Smooth muscle cell (in vitro differentiated cells): ENCODE data around the gene ASPHD2. TPM values are rescaled to one million over a fixed set of nuclear protein-coding genes. Genes with fewer than 3 reads are reported as not detected.

Experiments
- DNase-seq: peaks from one replicate; lab custom pipeline; 2025; ENCODE audit not compliant: unreplicated experiment; lab: John Stamatoyannopoulos, UW
- H2AFZ ChIP-seq: fragments of 200-600 bp; sonication (generic); 2 replicates; pipeline ENCODE4 v1.6.0; 2016; ENCODE audit warnings: antibody characterized with exemption, low read depth, mild to moderate bottlenecking
- H3F3A ChIP-seq: fragments of 200-600 bp; sonication (generic); 2 replicates; pipeline ENCODE4 v1.6.0; 2017; ENCODE audit warnings: antibody characterized with exemption, low read depth
- H3K27ac ChIP-seq: fragments of 200-600 bp; sonication (generic); 2 replicates; pipeline ENCODE4 v1.5.1; 2016; ENCODE audit warnings: low read depth, mild to moderate bottlenecking
- H3K27me3 ChIP-seq: fragments of 200-600 bp; sonication (generic); 2 replicates; pipeline ENCODE4 v1.6.1; 2016; ENCODE audit warnings: low read depth, mild to moderate bottlenecking
- H3K36me3 ChIP-seq: fragments of 200-600 bp; sonication (generic); 2 replicates; pipeline ENCODE4 v1.5.1; 2016; ENCODE audit warnings: low read depth
- H3K4me1 ChIP-seq: fragments of 200-600 bp; sonication (generic); 2 replicates; pipeline ENCODE4 v1.5.1; 2016; ENCODE audit warnings: low read depth
- H3K4me2 ChIP-seq: fragments of 200-600 bp; sonication (generic); 2 replicates; pipeline ENCODE4 v1.6.0; 2016; ENCODE audit warnings: mild to moderate bottlenecking
- H3K4me3 ChIP-seq: fragments of 200-600 bp; sonication (generic); 2 replicates; pipeline ENCODE4 v1.5.1; 2016; ENCODE audit warnings: mild to moderate bottlenecking
- H3K79me2 ChIP-seq: fragments of 200-600 bp; sonication (generic); 2 replicates; pipeline ENCODE4 v1.6.0; 2016; ENCODE audit warnings: low read depth, mild to moderate bottlenecking
- H3K9ac ChIP-seq: fragments of 200-600 bp; sonication (generic); 2 replicates; pipeline ENCODE4 v1.6.0; 2016; ENCODE audit warnings: low read depth
- H3K9me3 ChIP-seq: fragments of 200-600 bp; sonication (generic); replicated peaks from 2 replicates; pipeline ENCODE4 v1.5.1; 2016; ENCODE audit warnings: low read depth
- H4K20me1 ChIP-seq: fragments of 200-600 bp; sonication (generic); 2 replicates; pipeline ENCODE4 v1.6.0; 2016; ENCODE audit warnings: low read depth
- WGBS: methylation state at CpG from one replicate; pipeline ENCODE4 v1.1.7; 2016; ENCODE audit warnings: low lambda C conversion rate; 5-methylcytosine and 5-hydroxymethylcytosine counted together
- polyA plus RNA-seq: library from polyadenylated mRNA; unstranded; fragments of >200 nt; fragmentation: Nextera tagmentation; extraction: Ambion mirVana; gene quantifications from 2 replicates; pipeline ENCODE4 v1.2.1, GENCODE V29; 2016
- total RNA-seq: library from RNA; depleted of rRNA; stranded (reverse); fragments of >200 nt; gene quantifications from 2 replicates; pipeline ENCODE4 v1.2.3, GENCODE V29; 2014
- TF ChIP-seq, protein P1 (sequence below): fragments of 200-600 bp; sonication (generic); IDR thresholded peaks from 2 replicates; pipeline ENCODE4 v1.5.1; 2017; ENCODE audit warnings: borderline replicate concordance, mild to moderate bottlenecking, antibody characterized with exemption; ENCODE audit not compliant: insufficient read depth, poor library complexity, severe bottlenecking

Gene ASPHD2
- total and polyA plus RNA-seq, 2 experiments from 2014 or later = 3.7 to 4.5 TPM

DNA sequence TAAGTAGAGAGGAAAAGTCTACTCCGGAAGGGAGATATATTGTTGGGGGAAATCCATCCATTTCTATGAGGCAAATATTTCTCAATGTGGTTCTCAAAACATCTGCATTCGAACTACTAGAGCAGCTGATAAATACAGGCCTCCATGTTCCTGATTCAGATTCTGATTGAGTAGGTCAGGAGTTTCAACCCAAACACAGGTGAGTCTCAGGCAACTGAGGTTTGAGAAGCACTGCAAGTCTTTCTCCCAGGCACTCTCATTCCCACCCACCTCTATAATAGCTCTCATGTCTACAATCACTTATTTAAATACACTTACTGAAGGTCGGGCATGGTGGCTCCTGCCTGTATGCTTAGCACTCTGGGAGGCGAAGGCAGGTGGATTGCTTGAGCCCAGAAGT is 14.7 kb upstream of the ASPHD2 start:
- DNase-seq = no peak
- Histone ChIP-seq H3K9me3 (no peaks in the 10 kb centered on the region), H3F3A (no peaks in the 10 kb centered on the region), H3K27ac (no peak overlapping the region), H3K4me1 (no peaks in the 10 kb centered on the region), H3K4me2 (no peak overlapping the region), H3K9ac (no peak overlapping the region), H2AFZ (no peak overlapping the region), H3K79me2 (no peaks in the 10 kb centered on the region), H3K4me3 (no peak overlapping the region), H3K36me3 (no peaks in the 10 kb centered on the region), H4K20me1 (no peaks in the 10 kb centered on the region), H3K27me3 (peaks cover 24% of the 10 kb centered on the region)
- 98% methylated on average over 4 of the region's 4 CpGs for WGBS
- TF ChIP-seq, protein P1, sequence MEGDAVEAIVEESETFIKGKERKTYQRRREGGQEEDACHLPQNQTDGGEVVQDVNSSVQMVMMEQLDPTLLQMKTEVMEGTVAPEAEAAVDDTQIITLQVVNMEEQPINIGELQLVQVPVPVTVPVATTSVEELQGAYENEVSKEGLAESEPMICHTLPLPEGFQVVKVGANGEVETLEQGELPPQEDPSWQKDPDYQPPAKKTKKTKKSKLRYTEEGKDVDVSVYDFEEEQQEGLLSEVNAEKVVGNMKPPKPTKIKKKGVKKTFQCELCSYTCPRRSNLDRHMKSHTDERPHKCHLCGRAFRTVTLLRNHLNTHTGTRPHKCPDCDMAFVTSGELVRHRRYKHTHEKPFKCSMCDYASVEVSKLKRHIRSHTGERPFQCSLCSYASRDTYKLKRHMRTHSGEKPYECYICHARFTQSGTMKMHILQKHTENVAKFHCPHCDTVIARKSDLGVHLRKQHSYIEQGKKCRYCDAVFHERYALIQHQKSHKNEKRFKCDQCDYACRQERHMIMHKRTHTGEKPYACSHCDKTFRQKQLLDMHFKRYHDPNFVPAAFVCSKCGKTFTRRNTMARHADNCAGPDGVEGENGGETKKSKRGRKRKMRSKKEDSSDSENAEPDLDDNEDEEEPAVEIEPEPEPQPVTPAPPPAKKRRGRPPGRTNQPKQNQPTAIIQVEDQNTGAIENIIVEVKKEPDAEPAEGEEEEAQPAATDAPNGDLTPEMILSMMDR = no peak

DNA sequence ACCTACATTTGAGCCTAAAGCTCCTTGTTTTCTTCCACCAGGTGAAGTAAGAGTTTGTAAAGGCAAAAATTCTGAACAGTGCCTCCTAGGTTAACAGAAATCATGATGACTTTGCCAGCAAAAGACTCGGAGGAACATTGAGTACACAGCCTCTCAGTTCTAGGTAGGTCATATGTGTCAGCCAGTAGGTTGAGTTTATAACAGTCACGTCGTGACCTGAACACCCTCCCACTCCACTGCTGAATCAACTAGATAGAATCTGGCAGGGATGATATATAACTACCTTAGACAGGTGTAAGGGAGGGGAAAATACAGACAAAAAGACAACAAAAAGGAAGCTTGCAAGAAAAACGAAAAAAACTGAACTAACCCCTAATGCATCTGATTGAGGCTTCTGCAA is 12.8 kb upstream of the ASPHD2 start:
- Histone ChIP-seq H3K27ac (no peak overlapping the region), H3K9me3 (no peaks in the 10 kb centered on the region), H3F3A (no peaks in the 10 kb centered on the region), H3K79me2 (no peaks in the 10 kb centered on the region), H3K4me2 (no peak overlapping the region), H2AFZ (no peak overlapping the region), H3K4me1 (no peaks in the 10 kb centered on the region), H4K20me1 (no peaks in the 10 kb centered on the region), H3K36me3 (no peaks in the 10 kb centered on the region), H3K4me3 (no peak overlapping the region), H3K27me3 (peaks cover 13% of the 10 kb centered on the region), H3K9ac (no peak overlapping the region)
- DNase-seq = no peak
- TF ChIP-seq, protein P1 = no peak
- 67% methylated on average over 4 of the region's 4 CpGs for WGBS

DNA sequence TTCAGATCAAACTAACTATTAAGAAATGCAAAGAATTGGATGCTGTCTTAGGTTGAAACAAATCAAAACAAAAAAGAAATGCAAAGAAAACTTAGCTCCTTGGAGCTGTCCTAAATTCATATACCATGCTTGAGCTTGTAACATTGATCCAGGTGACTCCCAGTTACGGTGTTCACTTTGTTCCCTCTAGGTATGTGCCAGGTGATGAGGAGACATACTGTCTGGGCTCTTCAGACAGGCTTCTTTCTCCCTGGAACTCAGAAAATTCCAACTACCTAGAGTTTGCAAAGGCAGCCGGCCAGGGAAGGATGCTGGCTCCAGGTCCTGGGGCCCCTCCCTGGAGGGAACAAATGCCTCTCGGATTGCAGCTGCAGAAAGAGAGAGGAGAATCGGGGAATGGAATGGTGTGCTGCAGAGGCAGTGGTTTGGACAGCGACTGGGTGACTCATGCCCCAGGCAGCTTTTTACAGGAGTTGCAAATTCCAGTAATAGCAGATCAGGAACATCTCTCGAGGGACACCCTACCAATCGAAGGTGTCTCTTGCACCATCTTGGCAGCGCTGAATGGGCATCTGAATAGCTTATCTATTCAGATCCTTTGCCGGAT is 12.3 kb upstream of the ASPHD2 start:
- H3K4me1 ChIP-seq = no peaks in the 10 kb centered on the region
- H3K9me3 ChIP-seq = no peaks in the 10 kb centered on the region
- DNase-seq = no peak
- no peak overlapping the region for H3K9ac ChIP-seq
- no peak overlapping the region for H3K27ac ChIP-seq
- H3K79me2 ChIP-seq = no peaks in the 10 kb centered on the region
- H3K36me3 ChIP-seq = no peaks in the 10 kb centered on the region
- no peaks in the 10 kb centered on the region for H3F3A ChIP-seq
- no peaks in the 10 kb centered on the region for H4K20me1 ChIP-seq
- WGBS = 20% methylated on average over 9 of the region's 9 CpGs
- no peak overlapping the region for H2AFZ ChIP-seq
- H3K4me2 ChIP-seq = peak overlapping the region; percentile 54
- TF ChIP-seq, protein P1 = no peak
- no peak overlapping the region for H3K4me3 ChIP-seq
- peaks cover 8% of the 10 kb centered on the region for H3K27me3 ChIP-seq

DNA sequence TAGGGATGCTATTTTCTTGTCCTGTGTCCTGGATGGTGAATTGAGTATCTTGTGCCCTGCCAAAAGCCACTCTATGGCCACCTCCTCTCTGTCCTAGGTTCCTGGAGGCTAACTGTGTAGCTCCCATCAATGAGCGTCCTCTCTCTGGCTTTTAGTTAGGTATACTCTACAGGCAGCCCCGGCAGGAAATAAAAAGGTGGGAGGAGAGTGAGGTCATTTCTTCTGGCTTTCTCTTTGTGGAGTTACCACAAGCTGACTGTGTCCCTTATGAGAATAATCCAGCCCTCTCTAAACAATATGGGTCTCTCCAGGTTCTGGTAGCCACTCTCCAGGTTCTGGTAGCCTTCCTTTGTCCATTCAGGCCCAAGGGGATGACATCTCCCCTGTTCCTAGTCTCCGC is 11.7 kb upstream of the ASPHD2 start:
- no peaks in the 10 kb centered on the region for H3K36me3 ChIP-seq
- no peaks in the 10 kb centered on the region for H3K79me2 ChIP-seq
- WGBS = 67% methylated on average over 3 of the region's 3 CpGs
- DNase-seq = no peak
- no peak overlapping the region for H3K4me3 ChIP-seq
- H2AFZ ChIP-seq = no peak overlapping the region
- peaks cover 1% of the 10 kb centered on the region for H3K27me3 ChIP-seq
- TF ChIP-seq, protein P1 = no peak
- H3K4me1 ChIP-seq = no peaks in the 10 kb centered on the region
- peak overlapping the region; percentile 54 for H3K4me2 ChIP-seq
- H3F3A ChIP-seq = no peaks in the 10 kb centered on the region
- H3K9me3 ChIP-seq = no peaks in the 10 kb centered on the region
- H3K27ac ChIP-seq = no peak overlapping the region
- no peaks in the 10 kb centered on the region for H4K20me1 ChIP-seq
- no peak overlapping the region for H3K9ac ChIP-seq
